GM19023 (cell line): ENCODE data around the gene IVNS1ABP.
"Not testable (repeated sequence)": the region's sequence is repeated elsewhere in the genome, so short reads cannot be mapped to it uniquely, and the experiment has no call there.

ENCODE experiments used
- ATAC-seq: cut with Tn5 transposase; IDR thresholded peaks from one replicate; pipeline ENCODE4 v1.9.1; 2021; ENCODE audit warnings: mild to moderate bottlenecking, moderate library complexity; ENCODE audit not compliant: unreplicated experiment

The IVNS1ABP gene

GRCh38 chr1:185334182-185334581 lies 17.1 kb upstream of the IVNS1ABP start:
- no peak for ATAC-seq

- no peak for ATAC-seq
These were observed 11.2 kb upstream of the IVNS1ABP start for GRCh38 chr1:185328255-185328654.

GRCh38 chr1:185325413-185325812 lies 8.4 kb upstream of the IVNS1ABP start:
- no peak for ATAC-seq

GRCh38 chr1:185324118-185324517 lies 7.1 kb upstream of the IVNS1ABP start:
- no peak for ATAC-seq

GRCh38 chr1:185322636-185323035 lies 5.6 kb upstream of the IVNS1ABP start:
- ATAC-seq: no peak

GRCh38 chr1:185321653-185322221 lies 4.7 kb upstream of the IVNS1ABP start:
- not testable (repeated sequence) for ATAC-seq

- ATAC-seq: not testable (repeated sequence)
These were observed 4.1 kb upstream of the IVNS1ABP start for GRCh38 chr1:185321104-185321503.

- no peak for ATAC-seq
These were observed 2.1 kb upstream of the IVNS1ABP start for GRCh38 chr1:185319139-185319475.

GRCh38 chr1:185318431-185319138 lies 1.5 kb upstream of the IVNS1ABP start:
- ATAC-seq: no peak

GRCh38 chr1:185317886-185318310 lies 855 bp upstream of the IVNS1ABP start:
- peak; percentile 23 for ATAC-seq

GRCh38 chr1:185316163-185317033 lies 645 bp downstream of the IVNS1ABP start:
- ATAC-seq: peak; percentile 55

- peak; percentile 0 for ATAC-seq
These were observed 1.5 kb downstream of the IVNS1ABP start for GRCh38 chr1:185315445-185316071.

GRCh38 chr1:185314411-185314810 lies 2.6 kb downstream of the IVNS1ABP start:
- ATAC-seq: no peak

GRCh38 chr1:185312361-185313138 lies 4.5 kb downstream of the IVNS1ABP start:
- no peak for ATAC-seq

GRCh38 chr1:185311589-185312225 lies 5.3 kb downstream of the IVNS1ABP start:
- no peak for ATAC-seq

- ATAC-seq: no peak
These were observed 7.5 kb downstream of the IVNS1ABP start for GRCh38 chr1:185309566-185309965.

- no peak for ATAC-seq
These were observed 8.9 kb downstream of the IVNS1ABP start for GRCh38 chr1:185308126-185308525.

- ATAC-seq: no peak
These were observed 11.6 kb downstream of the IVNS1ABP start for GRCh38 chr1:185305419-185305818.

- ATAC-seq: no peak
These were observed 16.9 kb downstream of the IVNS1ABP start for GRCh38 chr1:185300152-185300551.

- ATAC-seq: no peak
These were observed 19.1 kb downstream of the IVNS1ABP start for GRCh38 chr1:185297982-185298381.
